ENCODE data around the gene DNAH11. TPM values are rescaled to one million over a fixed set of nuclear protein-coding genes. Genes with fewer than 3 reads are reported as not detected.
"Not testable (repeated sequence)": the region's sequence is repeated elsewhere in the genome, so short reads cannot be mapped to it uniquely, and the experiment has no call there.

Gene DNAH11
- total and polyA plus RNA-seq, 11 donors = 0.04 to 0.98 (median 0.23) TPM

DNA sequence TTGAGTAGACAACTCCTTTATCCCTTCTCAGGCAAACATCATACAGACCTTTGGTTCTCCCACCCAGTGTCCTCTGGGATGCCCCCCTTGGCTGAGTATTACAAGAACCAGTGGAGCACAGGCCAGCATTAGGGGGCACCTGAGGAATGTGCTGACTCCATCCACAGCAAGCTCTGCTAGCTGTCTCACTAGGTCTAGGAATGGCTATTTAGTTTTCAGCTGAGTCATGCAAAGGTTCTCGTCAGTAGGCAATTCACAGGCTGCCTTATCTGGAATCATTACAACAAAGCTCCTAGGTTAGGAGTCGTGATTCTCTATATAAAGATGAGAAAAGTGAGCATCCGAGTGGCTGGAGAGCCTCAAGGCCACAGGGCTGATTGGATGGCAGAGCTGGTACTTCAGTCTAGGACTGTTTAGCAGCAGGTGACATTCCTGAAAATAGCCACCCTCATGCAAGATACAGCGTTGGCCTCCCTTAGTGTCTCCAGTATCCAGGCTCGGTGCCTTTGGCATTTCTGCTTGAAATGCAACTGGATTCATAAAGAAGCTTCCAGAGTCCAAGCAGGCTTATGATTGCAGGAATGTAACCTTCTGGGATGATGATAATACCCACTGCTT is 327.1 kb downstream of the DNAH11 start:
- no peaks in the 10 kb centered on the region for H3K27me3 ChIP-seq
- H3K27ac ChIP-seq = no peak overlapping the region
- H3K9me3 ChIP-seq = no peaks in the 10 kb centered on the region
- no peak for DNase-seq
- peak in 3 of 4 donors; percentile 38 to 50 (median 48) for ATAC-seq
- peaks cover 0 to 3% (median 0%) of the 10 kb centered on the region in 9 donors for H3K36me3 ChIP-seq
- TF ChIP-seq POLR2A (IDR thresholded peaks at IDR 0.05) = no peak
- TF ChIP-seq, protein P1, sequence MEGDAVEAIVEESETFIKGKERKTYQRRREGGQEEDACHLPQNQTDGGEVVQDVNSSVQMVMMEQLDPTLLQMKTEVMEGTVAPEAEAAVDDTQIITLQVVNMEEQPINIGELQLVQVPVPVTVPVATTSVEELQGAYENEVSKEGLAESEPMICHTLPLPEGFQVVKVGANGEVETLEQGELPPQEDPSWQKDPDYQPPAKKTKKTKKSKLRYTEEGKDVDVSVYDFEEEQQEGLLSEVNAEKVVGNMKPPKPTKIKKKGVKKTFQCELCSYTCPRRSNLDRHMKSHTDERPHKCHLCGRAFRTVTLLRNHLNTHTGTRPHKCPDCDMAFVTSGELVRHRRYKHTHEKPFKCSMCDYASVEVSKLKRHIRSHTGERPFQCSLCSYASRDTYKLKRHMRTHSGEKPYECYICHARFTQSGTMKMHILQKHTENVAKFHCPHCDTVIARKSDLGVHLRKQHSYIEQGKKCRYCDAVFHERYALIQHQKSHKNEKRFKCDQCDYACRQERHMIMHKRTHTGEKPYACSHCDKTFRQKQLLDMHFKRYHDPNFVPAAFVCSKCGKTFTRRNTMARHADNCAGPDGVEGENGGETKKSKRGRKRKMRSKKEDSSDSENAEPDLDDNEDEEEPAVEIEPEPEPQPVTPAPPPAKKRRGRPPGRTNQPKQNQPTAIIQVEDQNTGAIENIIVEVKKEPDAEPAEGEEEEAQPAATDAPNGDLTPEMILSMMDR (IDR thresholded peaks at IDR 0.05) = no peak
- intact Hi-C loops (cut with DNase I) = no loop called here
- WGBS, 4 donors = 30 to 46% (median 31%) methylated on average over 5 of the region's 5 CpGs
- H3K4me3 ChIP-seq = no peak overlapping the region
- H3K4me1 ChIP-seq = peaks cover 0 to 4% (median 0%) of the 10 kb centered on the region in 12 donors

DNA sequence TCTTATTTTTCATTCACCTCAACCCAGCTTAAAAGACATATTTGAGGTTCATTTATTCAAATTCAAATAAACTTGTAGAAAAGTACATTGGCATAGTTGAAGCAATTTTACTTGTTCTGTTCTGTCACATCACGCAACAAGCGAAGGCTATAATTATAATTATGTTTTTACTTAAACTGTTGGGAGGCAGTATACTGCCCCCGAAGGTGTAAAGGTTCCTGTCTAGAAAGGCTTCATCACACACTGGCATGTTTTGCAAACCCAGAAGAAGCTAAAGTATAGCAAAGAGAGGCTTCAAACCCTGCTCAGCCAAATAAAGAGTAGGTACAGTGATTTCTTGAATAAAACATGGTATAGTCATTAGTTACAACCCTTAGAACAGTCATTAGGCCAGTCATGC is 340.2 kb downstream of the DNAH11 start:
- no peaks in the 10 kb centered on the region for H3K27me3 ChIP-seq
- peaks cover 0 to 7% (median 0%) of the 10 kb centered on the region in 12 donors for H3K4me1 ChIP-seq
- DNase-seq (no peak), ATAC-seq (no peak)
- no peak overlapping the region for H3K4me3 ChIP-seq
- no peaks in the 10 kb centered on the region for H3K9me3 ChIP-seq
- intact Hi-C loops (cut with DNase I) = no loop called here
- TF ChIP-seq, protein P1 (IDR thresholded peaks at IDR 0.05) = no peak
- TF ChIP-seq POLR2A (IDR thresholded peaks at IDR 0.05) = no peak
- 93 to 96% (median 95%) methylated on average over 3 of the region's 3 CpGs for whole genome bisulfite sequencing, 4 donors
- H3K36me3 ChIP-seq = no peaks in the 10 kb centered on the region
- H3K27ac ChIP-seq = no peak overlapping the region

DNA sequence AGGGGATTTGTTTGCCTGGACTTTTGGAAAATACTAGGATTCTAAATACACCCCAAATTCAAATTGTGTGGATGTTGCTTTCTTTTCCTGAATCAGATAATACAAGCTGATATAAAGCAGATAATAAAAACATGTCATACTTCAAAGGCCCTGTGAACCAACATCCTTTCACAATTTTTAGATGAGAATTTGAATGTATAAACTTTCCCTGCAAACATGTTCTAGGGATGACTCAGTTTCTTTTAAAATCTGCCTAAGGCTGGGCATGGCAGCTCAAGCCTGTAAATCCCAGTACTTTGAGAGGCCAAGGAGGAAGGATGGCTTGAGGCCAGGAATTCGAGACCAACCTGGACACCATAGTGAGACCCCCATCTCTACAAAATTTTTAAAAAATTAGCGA is 340.7 kb downstream of the DNAH11 start:
- 75 to 93% (median 91%) methylated on average over 2 of the region's 2 CpGs for WGBS, 4 donors
- H3K4me1 ChIP-seq; ATAC-seq; H3K27me3 ChIP-seq; intact Hi-C loops (cut with DNase I); DNase-seq; H3K36me3 ChIP-seq; H3K27ac ChIP-seq; H3K9me3 ChIP-seq; H3K4me3 ChIP-seq: not testable (repeated sequence)

DNA sequence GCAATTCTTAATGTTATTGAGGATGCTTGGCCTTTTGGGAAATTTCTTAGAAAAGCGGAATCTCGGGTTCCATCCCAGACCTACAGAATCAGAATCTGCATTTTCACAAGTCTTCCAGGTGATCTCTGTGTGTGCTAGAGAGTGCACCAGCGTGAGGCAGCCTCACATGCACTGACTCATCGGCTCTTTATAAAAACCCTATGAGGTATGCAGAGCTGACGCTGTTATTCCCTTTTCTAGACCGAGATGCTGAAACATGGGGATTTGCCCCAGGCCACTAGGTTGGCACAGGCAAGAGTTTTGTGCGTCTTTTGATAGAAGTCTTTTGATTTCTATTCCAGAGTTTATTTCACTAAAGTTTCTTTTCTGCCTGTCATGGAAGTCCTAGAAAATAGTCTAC is 341.7 kb downstream of the DNAH11 start:
- intact Hi-C loops (cut with DNase I) = no loop called here

More for the DNA sequence above, 341.7 kb downstream of the DNAH11 start:
- ATAC-seq (no peak), DNase-seq (no peak)
- TF ChIP-seq POLR2A (IDR thresholded peaks at IDR 0.05) = no peak
- TF ChIP-seq, protein P1 (IDR thresholded peaks at IDR 0.05) = no peak
- Histone ChIP-seq H3K4me3 (no peak overlapping the region), H3K36me3 (no peaks in the 10 kb centered on the region), H3K9me3 (no peaks in the 10 kb centered on the region), H3K4me1 (peaks cover 0 to 7% (median 0%) of the 10 kb centered on the region in 12 donors), H3K27ac (no peak overlapping the region), H3K27me3 (no peaks in the 10 kb centered on the region)
- WGBS, 4 donors = 92 to 96% (median 94%) methylated on average over 7 of the region's 7 CpGs
